NCI-H2196 treated with DMSO at 0.1 percent for 48 hours (cell line): ENCODE measurements around the gene NBPF3.
"Not testable (repeated sequence)": the region's sequence is repeated elsewhere in the genome, so short reads cannot be mapped to it uniquely, and the experiment has no call there.

Experiments used
- DNase-seq: peaks from one replicate; lab custom pipeline; 2025; ENCODE audit not compliant: unreplicated experiment; lab: John Stamatoyannopoulos, UW

The NBPF3 gene, protein sequence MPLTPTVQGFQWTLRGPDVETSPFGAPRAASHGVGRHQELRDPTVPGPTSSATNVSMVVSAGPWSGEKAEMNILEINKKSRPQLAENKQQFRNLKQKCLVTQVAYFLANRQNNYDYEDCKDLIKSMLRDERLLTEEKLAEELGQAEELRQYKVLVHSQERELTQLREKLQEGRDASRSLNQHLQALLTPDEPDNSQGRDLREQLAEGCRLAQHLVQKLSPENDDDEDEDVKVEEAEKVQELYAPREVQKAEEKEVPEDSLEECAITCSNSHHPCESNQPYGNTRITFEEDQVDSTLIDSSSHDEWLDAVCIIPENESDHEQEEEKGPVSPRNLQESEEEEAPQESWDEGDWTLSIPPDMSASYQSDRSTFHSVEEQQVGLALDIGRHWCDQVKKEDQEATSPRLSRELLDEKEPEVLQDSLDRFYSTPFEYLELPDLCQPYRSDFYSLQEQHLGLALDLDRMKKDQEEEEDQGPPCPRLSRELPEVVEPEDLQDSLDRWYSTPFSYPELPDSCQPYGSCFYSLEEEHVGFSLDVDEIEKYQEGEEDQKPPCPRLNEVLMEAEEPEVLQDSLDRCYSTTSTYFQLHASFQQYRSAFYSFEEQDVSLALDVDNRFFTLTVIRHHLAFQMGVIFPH

DNA sequence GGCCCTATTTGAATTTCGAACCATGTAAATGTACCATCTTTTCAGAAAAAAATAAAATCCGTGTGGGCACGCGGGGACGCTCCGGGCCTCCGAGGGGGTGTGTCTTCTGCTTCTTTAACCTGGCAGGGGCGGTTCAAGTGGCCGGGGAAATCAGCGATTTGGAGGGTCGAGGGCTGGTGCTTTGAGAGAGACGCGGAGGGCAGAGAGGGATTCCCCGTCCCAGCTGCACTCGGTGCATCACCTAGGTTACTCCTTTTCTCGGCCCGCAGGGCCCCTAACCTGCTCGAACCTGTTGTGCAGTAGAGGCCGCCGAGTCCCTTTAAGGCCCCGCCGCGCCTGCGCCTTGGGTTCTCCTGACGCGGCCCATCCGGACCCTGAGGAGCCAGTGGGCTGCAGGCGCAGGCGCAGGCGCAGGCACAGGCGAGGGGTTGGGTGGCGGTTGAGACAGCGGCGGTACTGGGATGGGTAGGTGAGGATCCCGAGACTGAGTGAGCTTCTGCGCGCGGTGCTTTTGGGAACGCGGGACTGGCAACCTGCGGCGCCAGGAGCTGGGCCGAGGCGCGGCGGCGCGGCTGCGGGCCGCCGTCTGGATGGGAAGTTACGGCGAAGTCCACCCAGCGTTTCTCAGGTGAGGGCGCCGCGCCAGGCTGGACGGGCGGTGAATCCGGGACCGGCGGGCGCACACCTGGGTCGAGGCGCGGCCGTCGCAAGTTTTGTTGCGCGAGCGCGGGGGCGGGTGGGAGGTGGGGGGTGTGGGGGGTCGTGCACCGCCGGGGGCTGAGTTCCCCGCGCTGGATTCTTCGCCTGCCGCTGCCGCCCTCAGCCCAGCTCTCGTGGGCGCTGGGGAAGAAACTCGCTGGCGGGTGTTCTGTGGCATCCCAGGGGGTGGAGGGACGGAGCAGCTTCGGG, at the start of gene NBPF3:
TSS of gene NBPF3 (plus strand) at position 417 of the 909 bp plus-strand sequence. CDS start 4,950 bp downstream, outside the sequence.
- peak; percentile 76 for DNase-seq

DNA sequence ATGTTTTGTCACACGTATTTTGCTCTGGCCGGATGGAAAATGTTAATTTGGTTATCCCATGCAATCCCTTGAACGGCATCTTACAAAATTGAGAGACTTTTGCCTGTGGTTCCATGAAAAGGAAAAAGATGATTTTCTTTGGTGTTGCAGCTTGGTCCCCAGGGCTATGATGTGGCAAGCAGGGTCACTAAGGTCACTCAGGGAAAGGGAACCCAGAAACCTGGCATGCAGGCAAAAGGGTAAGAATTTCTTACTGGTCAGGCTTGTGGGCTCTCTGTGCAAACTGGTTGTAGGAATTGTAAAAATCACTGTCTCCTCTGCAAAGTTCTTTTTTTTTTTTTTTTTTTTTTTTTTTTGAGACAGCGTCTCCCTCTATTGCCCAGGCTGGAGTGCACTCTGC, 48.4 kb upstream of the NBPF3 start:
- DNase-seq: no peak

DNA sequence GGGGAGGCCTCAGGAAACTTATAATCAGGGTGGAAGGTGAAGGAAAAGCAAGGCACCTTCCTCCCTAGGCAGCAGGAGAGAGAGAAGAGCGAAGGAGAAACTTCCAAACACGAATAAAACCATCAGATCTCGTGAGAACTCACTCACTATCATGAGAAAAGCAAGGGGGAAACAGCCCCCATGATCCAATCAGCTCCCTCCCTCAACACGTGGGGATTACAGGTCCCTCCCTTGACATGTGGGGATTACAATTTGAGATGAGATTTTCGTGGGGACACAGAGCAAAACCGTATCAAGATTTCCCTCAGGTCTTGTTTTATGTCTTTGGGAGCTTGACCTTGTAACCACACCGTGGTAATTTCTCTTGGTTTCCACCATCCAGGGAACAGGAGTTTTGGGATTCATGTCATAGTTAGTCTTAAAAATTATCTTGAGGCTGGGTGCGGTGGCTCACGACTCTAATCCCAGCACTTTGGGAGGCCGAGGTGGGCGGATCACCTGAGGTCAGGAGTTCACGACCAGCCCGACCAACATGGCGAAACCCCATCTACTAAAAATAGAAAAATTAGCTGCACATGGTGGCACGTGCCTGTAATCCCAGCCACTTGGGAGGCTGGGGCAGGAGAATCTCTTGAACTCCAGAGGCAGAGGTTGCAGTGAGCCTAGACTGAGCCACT, 47.2 kb upstream of the NBPF3 start:
- no peak for DNase-seq

DNA sequence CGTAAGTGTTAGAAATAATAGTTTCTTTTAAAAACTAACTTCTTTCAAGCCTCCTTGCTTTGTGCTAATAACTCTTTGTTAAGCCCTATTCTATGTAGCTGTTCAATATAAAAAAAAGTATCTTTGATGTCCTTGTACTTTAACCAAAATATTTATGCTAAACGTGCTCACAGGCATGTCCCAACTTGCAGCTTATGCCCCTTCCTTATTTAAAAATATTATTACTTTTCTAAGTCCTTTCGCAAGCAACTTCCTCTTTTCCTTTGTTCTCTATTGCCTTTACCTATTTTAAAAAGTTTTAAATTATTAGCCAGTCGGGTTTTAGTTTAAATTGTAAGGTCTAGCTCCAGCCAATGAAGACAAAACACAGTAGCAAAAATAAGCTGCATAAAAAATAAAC, 43.4 kb upstream of the NBPF3 start:
- no peak for DNase-seq

DNA sequence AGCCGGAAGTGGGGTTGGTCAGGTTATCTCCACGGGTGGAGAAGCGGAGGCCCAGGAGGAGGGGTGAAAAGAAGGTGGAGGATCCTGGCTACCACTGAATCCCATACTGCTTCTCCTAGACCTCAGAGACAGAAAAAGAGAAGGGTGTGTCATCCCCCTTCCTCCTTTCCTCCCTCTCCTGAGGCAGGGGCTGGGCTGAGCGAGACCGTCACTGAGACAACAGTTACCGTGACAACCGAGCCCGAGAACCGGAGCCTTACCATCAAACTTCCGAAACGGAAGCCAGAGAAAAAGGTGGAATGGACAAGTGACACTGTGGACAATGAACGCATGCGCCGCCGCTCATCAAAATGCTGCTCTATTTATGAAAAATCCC, 42.1 kb upstream of the NBPF3 start:
- DNase-seq: no peak

DNA sequence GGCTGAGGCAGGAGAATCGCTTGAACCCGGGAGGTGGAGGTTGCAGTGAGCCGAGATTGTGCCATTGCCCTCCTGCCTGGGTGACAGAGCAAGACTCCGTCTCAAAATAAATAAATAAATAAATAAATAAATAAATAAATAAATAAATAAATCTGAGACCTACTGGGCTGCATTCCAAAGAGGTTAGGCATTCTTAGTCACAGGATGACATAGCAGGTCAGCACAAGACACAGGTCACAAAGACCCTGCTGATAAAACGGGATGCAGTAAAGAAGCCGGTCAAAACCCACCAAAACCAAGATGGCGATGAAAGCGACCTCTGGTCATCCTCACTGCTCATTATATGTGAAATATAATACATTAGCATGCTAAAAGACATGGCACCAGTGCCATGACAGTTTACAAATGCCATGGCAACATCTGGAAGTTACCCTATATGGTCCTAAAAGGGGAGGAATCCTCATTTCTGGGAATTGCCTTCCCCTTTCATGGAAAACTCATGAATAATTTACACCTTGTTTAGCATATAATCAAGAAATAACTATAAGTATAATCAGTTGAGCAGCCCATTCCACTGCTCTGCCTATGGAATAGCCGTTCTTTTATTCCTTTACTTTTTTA, 38.1 kb upstream of the NBPF3 start:
- not testable (repeated sequence) for DNase-seq

DNA sequence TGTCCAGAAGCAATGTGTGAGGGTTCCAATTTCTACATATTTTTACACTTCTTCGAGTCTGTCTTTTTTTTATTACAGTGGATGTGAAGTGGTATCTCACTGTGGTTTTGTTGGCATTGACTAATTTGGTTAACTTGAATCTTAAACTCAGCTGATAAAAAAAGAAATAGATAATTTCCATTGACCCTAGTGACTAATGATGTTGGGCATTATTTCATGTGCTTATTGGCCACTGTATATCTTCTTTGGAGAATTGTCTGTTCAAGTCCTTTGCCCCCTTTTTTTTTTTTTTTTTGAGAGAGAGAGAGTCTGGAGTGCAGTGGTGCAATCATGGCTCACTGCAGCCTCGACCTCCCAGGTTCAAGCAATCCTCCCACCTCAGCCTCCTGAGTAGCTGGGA, 33.3 kb upstream of the NBPF3 start:
- DNase-seq: no peak

DNA sequence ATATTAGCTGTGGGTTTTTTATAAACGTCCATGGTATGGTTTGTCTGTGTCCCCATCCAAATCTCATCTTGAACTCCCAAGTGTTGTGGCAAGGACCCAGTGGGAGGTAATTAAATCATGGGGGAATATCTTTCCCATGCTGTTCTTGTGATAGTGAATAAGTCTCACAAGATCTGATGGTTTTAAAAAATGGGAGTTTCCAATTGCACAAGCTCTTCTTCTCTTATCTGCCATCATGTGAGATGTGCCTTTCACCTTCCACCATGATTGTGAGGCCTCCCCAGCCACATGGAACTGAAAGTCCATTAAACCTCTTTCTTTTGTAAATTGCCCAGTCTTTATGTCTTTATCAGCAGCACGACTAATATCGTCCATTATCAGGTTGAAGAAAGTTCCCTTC, 30.0 kb upstream of the NBPF3 start:
- DNase-seq: not testable (repeated sequence)

DNA sequence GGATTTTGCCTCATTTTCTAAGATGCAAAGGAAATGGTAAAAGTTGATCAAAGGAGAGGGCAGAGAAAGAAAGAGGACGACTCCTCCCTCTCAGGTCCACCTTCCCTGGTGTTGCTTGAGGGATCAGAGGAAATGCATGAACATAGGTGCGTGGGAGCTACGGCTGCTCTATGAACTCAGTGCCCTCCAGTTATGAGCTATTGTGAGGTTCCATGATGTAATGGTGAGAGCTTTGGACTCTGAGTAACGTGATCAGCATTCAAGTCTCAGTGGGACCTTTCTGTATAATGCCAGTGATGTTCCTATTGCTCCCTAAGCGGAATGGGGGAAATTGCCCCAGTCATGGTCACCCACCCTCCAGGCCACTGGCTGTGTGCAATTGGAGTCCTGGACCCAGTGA, 25.9 kb upstream of the NBPF3 start:
- DNase-seq: no peak

DNA sequence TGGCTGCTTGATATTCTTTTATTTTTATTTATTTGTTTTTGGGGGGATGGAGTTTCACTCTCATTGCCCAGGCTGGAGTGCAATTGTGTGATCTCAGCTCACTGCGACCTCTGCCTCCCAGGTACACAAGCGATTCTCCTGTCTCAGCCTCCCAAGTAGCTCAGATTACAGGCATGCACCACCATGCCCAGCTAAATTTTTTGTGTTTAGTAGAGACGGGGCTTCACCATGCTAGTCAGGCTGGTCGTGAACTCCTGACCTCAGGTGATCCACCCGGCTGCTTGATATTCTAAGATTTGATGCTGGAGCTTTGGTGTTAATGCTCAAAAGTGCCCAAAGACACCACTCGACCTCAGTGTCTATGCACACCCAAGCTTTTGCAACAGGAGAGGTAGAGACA, 19.6 kb upstream of the NBPF3 start:
- not testable (repeated sequence) for DNase-seq

DNA sequence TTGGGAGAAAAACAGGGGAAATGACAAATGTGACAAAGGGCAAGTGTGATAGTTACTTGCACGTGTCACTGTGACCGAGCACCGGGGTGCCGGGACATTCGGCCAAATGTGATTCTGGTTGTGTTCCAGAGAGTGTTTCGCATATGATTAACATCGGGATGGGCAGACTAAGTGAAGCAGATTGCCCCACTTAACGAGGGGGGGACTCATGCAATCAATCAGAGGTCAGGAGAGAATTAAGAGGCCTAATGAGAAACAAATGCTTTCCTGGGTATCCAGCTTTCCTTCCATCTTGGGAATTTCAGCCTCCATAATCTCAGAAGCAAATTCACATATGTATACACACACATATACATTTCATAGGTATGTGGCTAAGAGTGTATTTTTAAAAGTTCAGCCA, 18.6 kb upstream of the NBPF3 start:
- DNase-seq: not testable (repeated sequence)

DNA sequence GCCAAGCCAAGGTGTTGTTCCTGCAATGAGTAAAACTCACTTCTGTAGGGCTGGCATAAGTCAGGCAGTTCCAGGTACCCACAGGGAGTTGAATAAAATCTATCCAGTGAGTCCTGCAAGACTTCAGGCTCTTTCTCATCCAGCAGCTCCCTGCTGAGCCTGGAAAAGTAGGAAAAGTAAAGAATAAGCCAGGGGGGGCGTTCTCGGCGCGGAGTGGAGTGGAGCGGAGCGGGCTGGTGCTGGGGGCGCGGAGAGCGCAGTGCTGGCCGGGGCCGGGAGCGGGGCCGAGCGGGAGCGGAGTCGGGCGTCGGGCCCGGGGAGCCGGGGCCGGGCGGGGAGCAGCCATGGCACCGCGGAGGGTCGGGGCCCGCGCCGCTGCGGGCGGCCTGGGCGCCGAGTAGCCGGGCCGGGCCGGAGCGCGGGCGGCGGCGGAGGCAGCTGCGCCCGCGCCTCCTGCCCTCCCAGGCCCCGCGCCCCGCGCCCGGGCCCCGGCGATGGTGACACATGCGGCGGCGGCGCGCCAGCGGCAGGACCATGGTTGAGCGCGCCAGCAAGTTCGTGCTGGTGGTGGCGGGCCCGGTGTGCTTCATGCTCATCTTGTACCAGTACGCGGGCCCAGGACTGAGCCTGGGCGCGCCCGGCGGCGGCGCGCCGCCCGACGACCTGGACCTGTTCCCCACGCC, 12.0 kb upstream of the NBPF3 start:
- not testable (repeated sequence) for DNase-seq

DNA sequence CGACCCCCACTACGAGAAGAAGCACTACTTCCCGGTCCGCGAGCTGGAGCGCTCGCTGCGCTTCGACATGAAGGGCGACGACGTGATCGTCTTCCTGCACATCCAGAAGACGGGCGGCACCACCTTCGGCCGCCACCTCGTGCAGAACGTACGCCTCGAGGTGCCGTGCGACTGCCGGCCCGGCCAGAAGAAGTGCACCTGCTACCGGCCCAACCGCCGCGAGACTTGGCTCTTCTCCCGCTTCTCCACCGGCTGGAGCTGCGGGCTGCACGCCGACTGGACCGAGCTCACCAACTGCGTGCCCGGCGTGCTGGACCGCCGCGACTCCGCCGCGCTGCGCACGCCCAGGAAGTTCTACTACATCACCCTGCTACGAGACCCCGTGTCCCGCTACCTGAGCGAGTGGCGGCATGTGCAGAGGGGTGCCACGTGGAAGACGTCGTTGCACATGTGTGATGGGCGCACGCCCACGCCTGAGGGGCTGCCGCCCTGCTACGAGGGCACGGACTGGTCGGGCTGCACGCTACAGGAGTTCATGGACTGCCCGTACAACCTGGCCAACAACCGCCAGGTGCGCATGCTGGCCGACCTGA, 11.4 kb upstream of the NBPF3 start:
- DNase-seq: not testable (repeated sequence)

DNA sequence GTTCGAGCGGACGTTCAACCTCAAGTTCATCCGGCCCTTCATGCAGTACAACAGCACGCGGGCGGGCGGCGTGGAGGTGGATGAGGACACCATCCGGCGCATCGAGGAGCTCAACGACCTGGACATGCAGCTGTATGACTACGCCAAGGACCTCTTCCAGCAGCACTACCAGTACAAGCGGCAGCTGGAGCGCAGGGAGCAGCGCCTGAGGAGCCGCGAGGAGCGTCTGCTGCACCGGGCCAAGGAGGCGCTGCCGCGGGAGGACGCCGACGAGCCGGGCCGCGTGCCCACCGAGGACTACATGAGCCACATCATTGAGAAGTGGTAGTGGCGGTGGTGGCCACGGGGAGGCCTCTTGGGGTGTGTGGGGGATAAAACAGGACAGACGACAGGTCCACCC, 10.7 kb upstream of the NBPF3 start:
- DNase-seq: not testable (repeated sequence)

DNA sequence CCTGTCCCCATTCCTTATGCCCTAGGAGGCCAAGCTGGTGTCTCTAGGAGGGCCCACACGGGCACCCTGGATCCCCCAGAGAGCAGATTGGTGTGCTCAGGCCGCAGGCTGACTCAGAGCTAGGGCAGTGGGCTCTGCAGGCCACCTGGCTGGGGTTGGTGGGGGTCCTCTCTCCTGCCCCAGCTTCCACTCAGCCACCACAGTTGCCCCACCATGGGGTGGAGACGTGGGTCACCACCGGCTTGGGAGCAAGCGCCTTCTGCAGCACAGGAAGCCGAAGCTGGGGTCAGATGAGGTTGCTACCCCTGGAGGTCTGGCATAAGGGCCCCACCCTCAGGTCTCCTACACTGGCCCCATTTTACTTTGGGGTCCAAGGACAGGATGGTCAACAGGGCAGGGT, 9.1 kb upstream of the NBPF3 start:
- DNase-seq: not testable (repeated sequence)

DNA sequence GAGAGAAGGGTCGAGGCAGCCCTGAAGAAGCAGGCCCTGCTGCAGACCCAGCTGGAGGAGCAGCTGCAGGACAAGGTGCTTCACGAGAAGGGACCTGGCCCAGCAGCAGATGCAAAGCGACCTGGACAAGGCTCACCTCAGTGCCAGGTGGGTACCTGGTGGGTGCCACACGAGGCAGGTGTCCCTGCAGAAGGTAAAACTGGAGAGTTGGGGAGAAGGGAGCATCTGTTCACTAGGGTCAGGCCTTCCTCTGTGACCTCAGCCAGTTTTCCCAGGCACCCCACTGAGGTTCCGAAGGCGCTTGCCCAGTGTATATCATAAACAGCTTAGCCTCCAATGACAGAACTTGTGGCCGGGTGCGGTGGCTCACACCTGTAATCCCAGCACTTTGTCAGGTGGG, 5.5 kb upstream of the NBPF3 start:
- no peak for DNase-seq

DNA sequence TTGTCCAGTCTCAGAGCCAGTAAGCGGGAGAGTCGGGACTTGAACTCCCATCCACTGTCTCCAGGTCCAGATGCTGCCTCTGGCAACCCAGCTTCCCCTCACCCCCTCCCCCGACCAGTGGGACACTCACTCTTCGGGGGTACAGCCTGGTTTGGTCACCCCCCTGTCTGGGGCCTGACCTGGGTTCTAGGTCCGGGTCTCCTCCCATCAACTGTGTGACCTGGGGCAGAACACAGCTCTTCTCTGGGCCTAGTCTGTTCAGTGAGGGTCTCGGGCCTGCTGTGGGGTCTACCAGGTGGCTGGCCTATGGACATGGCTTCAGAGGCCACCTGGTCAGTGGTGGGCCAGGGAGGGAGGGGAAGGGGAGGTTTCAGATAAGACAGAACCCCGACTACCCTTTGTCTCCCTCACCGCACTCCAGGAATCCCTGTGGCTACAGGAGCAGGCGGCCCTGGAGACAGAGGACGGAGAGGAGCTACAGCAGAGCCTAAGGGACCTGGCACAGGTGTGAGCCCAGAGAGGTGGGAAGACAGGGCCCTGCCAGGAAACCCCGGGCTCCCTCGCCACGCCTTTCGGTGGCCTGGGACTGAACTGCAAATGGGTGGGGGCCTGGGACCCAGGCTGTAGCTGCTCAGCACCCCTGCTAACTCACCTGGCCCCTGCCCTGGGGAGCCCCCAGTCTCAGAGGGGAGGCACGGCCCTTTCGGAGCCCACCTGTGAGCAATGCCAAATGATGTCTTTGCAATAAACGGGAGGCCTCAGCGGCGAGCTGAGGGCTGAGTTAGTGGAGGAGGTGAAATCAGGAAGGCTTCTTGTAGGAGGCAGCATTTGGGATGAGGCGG, 4.1 kb upstream of the NBPF3 start:
- DNase-seq: no peak

DNA sequence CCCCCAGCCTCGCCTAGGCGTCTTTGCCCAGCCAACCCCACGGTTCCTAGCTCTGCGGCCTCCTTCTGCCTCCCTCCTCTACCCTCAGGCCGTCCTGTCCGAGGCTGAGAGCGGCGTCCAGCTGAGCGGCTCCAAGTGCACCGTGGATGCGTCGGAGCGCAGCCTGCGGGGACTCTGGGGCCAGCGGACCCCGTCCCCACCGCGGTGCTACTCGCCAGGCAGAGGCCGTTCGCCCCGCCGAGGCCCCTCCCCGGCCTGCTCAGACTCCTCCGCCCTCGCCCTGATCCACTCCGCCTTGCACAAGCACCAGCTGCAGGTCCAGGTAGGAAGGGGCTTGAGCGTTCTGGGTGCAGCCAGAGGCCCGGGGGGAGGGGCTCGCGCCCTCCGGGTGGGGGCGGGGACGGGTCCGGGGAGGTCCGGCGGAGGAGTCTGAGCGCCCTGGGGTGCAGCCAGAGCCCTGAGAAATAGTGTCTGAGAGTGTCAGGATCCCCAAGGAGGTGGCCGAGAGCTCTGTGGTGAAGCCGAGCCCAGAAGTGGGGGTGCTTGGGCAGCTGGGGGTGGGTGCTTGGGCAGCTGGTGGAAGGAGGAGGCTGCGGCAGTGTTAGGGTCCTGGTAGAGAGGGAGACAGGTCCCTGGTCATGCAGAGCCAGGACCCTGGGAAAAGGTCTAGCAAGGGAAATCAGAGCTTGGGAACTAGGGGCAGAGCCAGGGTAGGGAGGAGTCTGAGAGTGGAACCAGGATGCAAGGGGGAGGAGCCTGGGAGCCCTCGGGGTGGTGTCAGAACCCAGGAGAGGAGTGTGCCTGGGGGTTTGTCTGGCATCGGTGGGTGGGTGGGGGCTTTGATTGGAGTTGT, 3.2 kb upstream of the NBPF3 start:
- DNase-seq: no peak
